ENCODE measurements around the gene PREX1. TPM values are rescaled to one million over a fixed set of nuclear protein-coding genes. Genes with fewer than 3 reads are reported as not detected.

PREX1 gene
- total and polyA plus RNA-seq, 2 of the 4 experiments (the other 2 are of a cell fraction) = 0.67 to 0.72 TPM

DNA sequence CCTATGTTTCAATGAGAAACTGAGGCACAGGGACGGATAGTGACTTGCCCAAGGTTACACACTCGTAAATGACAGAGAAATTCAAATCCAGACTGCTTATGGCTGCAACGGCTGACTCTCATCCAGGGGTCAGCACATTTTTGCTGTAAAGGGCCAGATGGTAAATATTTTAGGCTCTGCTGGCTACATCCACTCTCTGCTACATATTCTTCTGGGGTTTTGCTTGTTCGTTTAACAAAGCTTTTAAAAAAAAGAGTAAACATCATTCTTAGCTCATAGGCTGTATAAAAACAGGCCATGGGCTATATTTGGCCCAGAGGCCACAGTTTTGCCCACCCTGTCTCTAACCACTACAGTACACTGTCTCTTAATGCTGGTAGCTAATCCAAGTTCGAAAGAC, 103.4 kb downstream of the PREX1 start:
- dilution Hi-C loops (cut with HindIII; ENCODE audit: low sequenced_read_pairs, unreplicated experiment) = no loop called here
- in situ Hi-C loops (cut with MboI; ENCODE audit: low sequenced_read_pairs) = no loop called here
- no peaks in the 10 kb centered on the region; the same call in 1 of the 2 replicates for H3K9me3 ChIP-seq (ENCODE audit: control insufficient read depth, insufficient read depth, low read length)
- no peaks in the 10 kb centered on the region for H3K36me3 ChIP-seq (ENCODE audit: control insufficient read depth, insufficient read depth, low read length)
- H2BK20ac ChIP-seq (ENCODE audit: low read depth, low read length) = no peak overlapping the region
- H3K56ac ChIP-seq (ENCODE audit: extremely low read depth, insufficient read depth, low read length) = no peak overlapping the region
- H2BK5ac ChIP-seq (ENCODE audit: low read depth, low read length, poor library complexity, severe bottlenecking) = no peak overlapping the region
- BruUV-seq (replicated peaks) = no TSS peak
- ChIA-PET CTCF (no interaction called here), POLR2A (ENCODE audit: unreplicated experiment) (no interaction called here)
- H3K18ac ChIP-seq (ENCODE audit: low read depth, low read length) = no peak overlapping the region
- no peak overlapping the region for H3K4me2 ChIP-seq (ENCODE audit: low read depth, low read length)
- no peak overlapping the region for H3K9ac ChIP-seq (ENCODE audit: low read depth, low read length)
- no peak overlapping the region for H3K27ac ChIP-seq (ENCODE audit: insufficient read depth, low read length)
- H3K4me1 ChIP-seq (ENCODE audit: control insufficient read depth, insufficient read depth, low read length) = peaks cover 3% of the 10 kb centered on the region; the same call in 1 of the 2 replicates
- no peak overlapping the region for H4K91ac ChIP-seq (ENCODE audit: insufficient read depth, low read depth, low read length)
- no peak overlapping the region for H4K8ac ChIP-seq (ENCODE audit: low read depth in 2 of 2, low read length in 2 of 2)
- H2BK120ac ChIP-seq (ENCODE audit: low read depth, low read length) = no peak overlapping the region
- intact Hi-C loops (cut with micrococcal nuclease) = no loop called here
- 80% methylated on average over 1 of the region's 5 CpGs; no CpG with 5 or more reads in 1 of the 2 experiments for WGBS, 2 experiments (ENCODE audit: extremely low coverage in 2 of 2, insufficient read length in 1 of 2)
- no peak overlapping the region for H3K14ac ChIP-seq (replicated peaks; ENCODE audit: low read depth, low read length)
- no peak overlapping the region for H3K4me3 ChIP-seq (ENCODE audit: insufficient read depth, low read depth, low read length)
- H2AK5ac ChIP-seq (ENCODE audit: low read depth, low read length) = no peak overlapping the region
- no peak for TF ChIP-seq SMC3 (IDR thresholded peaks at IDR 0.05; ENCODE audit: low read depth, low read length)
- H2AFZ ChIP-seq (replicated peaks; ENCODE audit: low read length, poor library complexity) = no peak overlapping the region
- H4K20me1 ChIP-seq (ENCODE audit: insufficient read depth, low read length) = no peaks in the 10 kb centered on the region
- no peaks in the 10 kb centered on the region for H3K79me1 ChIP-seq (ENCODE audit: low read depth in 1 of 2, low read length in 2 of 2)
- H3K9me1 ChIP-seq (ENCODE audit: insufficient read depth, low read length) = no peaks in the 10 kb centered on the region; the same call in 1 of the 2 replicates
- DNase-seq (no peak), ATAC-seq (ENCODE audit: low read depth) (no peak)
- H4K5ac ChIP-seq (ENCODE audit: low read depth, low read length) = no peak overlapping the region
- H3K4ac ChIP-seq (ENCODE audit: low read depth, low read length) = no peak overlapping the region
- H3K27me3 ChIP-seq (ENCODE audit: control insufficient read depth, insufficient read depth, low read length) = peaks cover 2% of the 10 kb centered on the region; the same call in 1 of the 2 replicates
- H2AK9ac ChIP-seq (replicated peaks; ENCODE audit: low read depth, low read length, poor library complexity) = no peak overlapping the region
- no peak overlapping the region for H3K23ac ChIP-seq (ENCODE audit: low read depth, low read length)
- no peak overlapping the region for H2BK15ac ChIP-seq (ENCODE audit: low read depth, low read length)
